ENCODE data around the gene LRP5.

DNA sequence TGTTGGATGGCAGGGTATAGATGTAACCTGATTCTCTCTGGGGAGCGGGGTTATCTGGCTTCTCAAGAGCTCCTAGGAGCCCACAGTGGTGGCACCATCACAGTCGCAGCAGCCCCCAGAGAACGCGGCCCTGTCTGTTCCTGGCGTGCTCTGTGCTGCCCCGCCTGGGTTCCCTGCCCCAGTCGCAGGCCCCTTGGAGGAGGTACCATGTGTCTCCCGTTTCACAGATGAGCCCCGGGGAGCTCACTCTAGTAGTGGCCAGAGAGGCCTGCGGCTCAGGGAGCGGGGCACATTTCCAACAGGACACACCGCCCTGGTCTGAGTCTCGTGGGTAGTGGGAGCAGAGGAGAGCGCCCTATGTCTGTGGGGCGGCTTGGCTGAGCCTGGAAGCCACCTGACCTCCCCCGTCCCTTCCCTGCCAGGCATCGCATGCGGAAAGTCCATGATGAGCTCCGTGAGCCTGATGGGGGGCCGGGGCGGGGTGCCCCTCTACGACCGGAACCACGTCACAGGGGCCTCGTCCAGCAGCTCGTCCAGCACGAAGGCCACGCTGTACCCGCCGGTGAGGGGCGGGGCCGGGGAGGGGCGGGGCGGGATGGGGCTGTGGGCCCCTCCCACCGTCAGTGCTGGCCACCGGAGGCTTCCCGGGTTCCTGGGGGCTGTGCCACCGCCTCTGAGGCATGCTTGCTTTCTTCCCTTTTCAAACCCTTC lies 127.1 kb downstream of the LRP5 start:
- TF ChIP-seq, protein P1, sequence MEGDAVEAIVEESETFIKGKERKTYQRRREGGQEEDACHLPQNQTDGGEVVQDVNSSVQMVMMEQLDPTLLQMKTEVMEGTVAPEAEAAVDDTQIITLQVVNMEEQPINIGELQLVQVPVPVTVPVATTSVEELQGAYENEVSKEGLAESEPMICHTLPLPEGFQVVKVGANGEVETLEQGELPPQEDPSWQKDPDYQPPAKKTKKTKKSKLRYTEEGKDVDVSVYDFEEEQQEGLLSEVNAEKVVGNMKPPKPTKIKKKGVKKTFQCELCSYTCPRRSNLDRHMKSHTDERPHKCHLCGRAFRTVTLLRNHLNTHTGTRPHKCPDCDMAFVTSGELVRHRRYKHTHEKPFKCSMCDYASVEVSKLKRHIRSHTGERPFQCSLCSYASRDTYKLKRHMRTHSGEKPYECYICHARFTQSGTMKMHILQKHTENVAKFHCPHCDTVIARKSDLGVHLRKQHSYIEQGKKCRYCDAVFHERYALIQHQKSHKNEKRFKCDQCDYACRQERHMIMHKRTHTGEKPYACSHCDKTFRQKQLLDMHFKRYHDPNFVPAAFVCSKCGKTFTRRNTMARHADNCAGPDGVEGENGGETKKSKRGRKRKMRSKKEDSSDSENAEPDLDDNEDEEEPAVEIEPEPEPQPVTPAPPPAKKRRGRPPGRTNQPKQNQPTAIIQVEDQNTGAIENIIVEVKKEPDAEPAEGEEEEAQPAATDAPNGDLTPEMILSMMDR (IDR thresholded peaks at IDR 0.05 in 8 of 11, conservative IDR thresholded peaks at IDR 0.05 in 3 of 11), result no peak
- no peak for TF ChIP-seq POLR2A (IDR thresholded peaks at IDR 0.05)
- TF ChIP-seq POLR2AphosphoS5 (IDR thresholded peaks at IDR 0.05), result peak in 2 of 3 donors; percentile 28 to 45
